Neural progenitor cell (in vitro differentiated cells): Measurements from ENCODE around the gene P2RY13. TPM values are rescaled to one million over a fixed set of nuclear protein-coding genes. Genes with fewer than 3 reads are reported as not detected.

ENCODE experiments used
- DNase-seq: peaks from one replicate; pipeline ENCODE4 v3.0.0-alpha.2; 2016; ENCODE audit warnings: low spot score
- H2AFZ ChIP-seq: fragments of 200-600 bp; sonication (generic); replicated peaks from 2 replicates; pipeline ENCODE4 v1.6.1; 2016; ENCODE audit warnings: antibody characterized with exemption
- H3F3A ChIP-seq: fragments of 200-600 bp; sonication (generic); 2 replicates; pipeline ENCODE4 v1.6.1; 2016; ENCODE audit warnings: antibody characterized with exemption, low read depth
- H3K27ac ChIP-seq: fragments of 200-600 bp; sonication (generic); 2 replicates; pipeline ENCODE4 v1.5.1; 2016; ENCODE audit warnings: mild to moderate bottlenecking
- H3K27me3 ChIP-seq: fragments of 200-600 bp; sonication (generic); 2 replicates; pipeline ENCODE4 v1.6.1; 2016; ENCODE audit warnings: mild to moderate bottlenecking, moderate library complexity
- H3K36me3 ChIP-seq: fragments of 200-600 bp; sonication (generic); 2 replicates; pipeline ENCODE4 v1.5.1; 2016
- H3K4me1 ChIP-seq: fragments of 200-600 bp; sonication (generic); 2 replicates; pipeline ENCODE4 v1.6.1; 2016; ENCODE audit warnings: mixed run types
- H3K4me2 ChIP-seq: fragments of 200-600 bp; sonication (generic); 2 replicates; pipeline ENCODE4 v1.6.1; 2016
- H3K4me3 ChIP-seq: fragments of 200-600 bp; sonication (generic); 2 replicates; pipeline ENCODE4 v1.5.1; 2016
- H3K79me2 ChIP-seq: fragments of 200-600 bp; sonication (generic); 2 replicates; pipeline ENCODE4 v1.6.1; 2016; ENCODE audit warnings: low read depth
- H3K9ac ChIP-seq: fragments of 200-600 bp; sonication (generic); 2 replicates; pipeline ENCODE4 v1.6.1; 2016
- H3K9me3 ChIP-seq: fragments of 200-600 bp; sonication (generic); 2 replicates; pipeline ENCODE4 v1.5.1; 2016; ENCODE audit warnings: low read depth
- H4K20me1 ChIP-seq: fragments of 200-600 bp; sonication (generic); 2 replicates; pipeline ENCODE4 v1.6.1; 2016; ENCODE audit warnings: low read depth
- H3K27ac Mint-ChIP-seq: 3 replicates; pipeline ENCODE4 v1.8.0; 2021; ENCODE audit warnings: mixed read lengths
- H3K27me3 Mint-ChIP-seq: 2 replicates; pipeline ENCODE4 v1.8.0; 2022; ENCODE audit warnings: low read depth, mild to moderate bottlenecking, inconsistent platforms, moderate library complexity, mixed read lengths; ENCODE audit not compliant: insufficient read depth
- H3K36me3 Mint-ChIP-seq: 3 replicates; pipeline ENCODE4 v1.8.0; 2021; ENCODE audit warnings: mixed read lengths
- H3K4me1 Mint-ChIP-seq: 3 replicates; pipeline ENCODE4 v1.8.0; 2021; ENCODE audit warnings: mixed read lengths
- H3K4me3 Mint-ChIP-seq: 3 replicates; pipeline ENCODE4 v1.8.0; 2021; ENCODE audit warnings: mild to moderate bottlenecking, moderate library complexity, mixed read lengths
- H3K9me3 Mint-ChIP-seq: 3 replicates; pipeline ENCODE4 v1.8.0; 2020; ENCODE audit warnings: mixed read lengths
- CTCF ChIP-seq: fragments of 200-600 bp; sonication (generic); IDR thresholded peaks from 2 replicates; pipeline ENCODE4 v1.5.1; 2017; ENCODE audit warnings: antibody characterized with exemption, mild to moderate bottlenecking
- EZH2 ChIP-seq: fragments of 200-600 bp; sonication (generic); IDR thresholded peaks from 2 replicates; pipeline ENCODE4 v1.6.1; 2017; ENCODE audit warnings: antibody characterized with exemption, mild to moderate bottlenecking, moderate library complexity
- EZH2phosphoT487 ChIP-seq: fragments of 200-600 bp; sonication (generic); IDR thresholded peaks from 2 replicates; pipeline ENCODE4 v1.6.1; 2017; ENCODE audit warnings: antibody characterized with exemption
- total RNA-seq: library from RNA; depleted of rRNA; stranded (reverse); fragments of >200 nt; gene quantifications from 2 replicates; pipeline ENCODE4 v1.2.3, GENCODE V29; 2015; ENCODE audit warnings: low replicate concordance

P2RY13 gene
- total RNA-seq, 1 donor from 2014 or later: not detected

- Histone ChIP-seq H3F3A (no peaks in the 10 kb centered on the region), H3K9me3 (no peaks in the 10 kb centered on the region), H3K4me1 (peaks cover 8% of the 10 kb centered on the region), H2AFZ (no peak overlapping the region), H3K27ac (no peak overlapping the region), H4K20me1 (no peaks in the 10 kb centered on the region), H3K4me2 (no peak overlapping the region), H3K4me3 (no peak overlapping the region), H3K79me2 (no peaks in the 10 kb centered on the region), H3K9ac (no peak overlapping the region), H3K27me3 (no peaks in the 10 kb centered on the region), H3K36me3 (no peaks in the 10 kb centered on the region)
- H3K36me3 Mint-ChIP-seq: no peaks in the 10 kb centered on the region
- no peaks in the 10 kb centered on the region for H3K27me3 Mint-ChIP-seq
- peaks cover 3% of the 10 kb centered on the region for H3K4me1 Mint-ChIP-seq
- no peak for TF ChIP-seq EZH2phosphoT487
- TF ChIP-seq EZH2: no peak
- TF ChIP-seq CTCF: no peak
- H3K4me3 Mint-ChIP-seq: no peak overlapping the region
- H3K9me3 Mint-ChIP-seq: no peaks in the 10 kb centered on the region
- no peak for DNase-seq
- no peak overlapping the region for H3K27ac Mint-ChIP-seq
These were observed 9.2 kb downstream of the P2RY13 start for GRCh38 chr3:151320131-151320530.

- peaks cover 3% of the 10 kb centered on the region for H3K4me1 Mint-ChIP-seq
- Histone ChIP-seq H3K4me2 (no peak overlapping the region), H3K4me1 (peaks cover 8% of the 10 kb centered on the region), H4K20me1 (no peaks in the 10 kb centered on the region), H2AFZ (no peak overlapping the region), H3K27me3 (no peaks in the 10 kb centered on the region), H3K9me3 (no peaks in the 10 kb centered on the region), H3K9ac (no peak overlapping the region), H3K4me3 (no peak overlapping the region), H3F3A (no peaks in the 10 kb centered on the region), H3K79me2 (no peaks in the 10 kb centered on the region), H3K36me3 (no peaks in the 10 kb centered on the region), H3K27ac (no peak overlapping the region)
- H3K9me3 Mint-ChIP-seq: no peaks in the 10 kb centered on the region
- no peak for TF ChIP-seq EZH2phosphoT487
- TF ChIP-seq CTCF: no peak
- no peak for TF ChIP-seq EZH2
- no peak overlapping the region for H3K27ac Mint-ChIP-seq
- no peaks in the 10 kb centered on the region for H3K36me3 Mint-ChIP-seq
- no peak for DNase-seq
- H3K27me3 Mint-ChIP-seq: no peaks in the 10 kb centered on the region
- H3K4me3 Mint-ChIP-seq: no peak overlapping the region
These were observed 9.7 kb downstream of the P2RY13 start for GRCh38 chr3:151319628-151320027.

- H3K27ac Mint-ChIP-seq: no peak overlapping the region
- H3K4me1 ChIP-seq: peaks cover 8% of the 10 kb centered on the region
These were observed 10.4 kb downstream of the P2RY13 start for GRCh38 chr3:151318991-151319390.

More at GRCh38 chr3:151318991-151319390, 10.4 kb downstream of the P2RY13 start:
- Mint-ChIP-seq H3K36me3 (no peaks in the 10 kb centered on the region), H3K27me3 (no peaks in the 10 kb centered on the region), H3K4me1 (peaks cover 3% of the 10 kb centered on the region), H3K9me3 (no peaks in the 10 kb centered on the region), H3K4me3 (no peak overlapping the region)
- Histone ChIP-seq H3K9ac (no peak overlapping the region), H3K36me3 (no peaks in the 10 kb centered on the region), H3K27me3 (no peaks in the 10 kb centered on the region), H2AFZ (no peak overlapping the region), H3K79me2 (no peaks in the 10 kb centered on the region), H4K20me1 (no peaks in the 10 kb centered on the region), H3K9me3 (no peaks in the 10 kb centered on the region), H3F3A (no peaks in the 10 kb centered on the region), H3K27ac (no peak overlapping the region), H3K4me2 (no peak overlapping the region), H3K4me3 (no peak overlapping the region)
- TF ChIP-seq EZH2phosphoT487 (no peak), EZH2 (no peak), CTCF (no peak)
- no peak for DNase-seq
